ENCODE results near the gene ACVR2A.

GRCh38 chr2:147867050-147867449, 22.2 kb downstream of the ACVR2A start:
- TF ChIP-seq GATA2 (IDR thresholded peaks at IDR 0.05; ENCODE audit: low read depth, low read length) (no peak), GATA3 (IDR thresholded peaks at IDR 0.05; ENCODE audit: low read depth, low read length) (no peak)
